PC-3 (cell line): ENCODE results near the gene IQCE. TPM values are rescaled to one million over a fixed set of nuclear protein-coding genes. Genes with fewer than 3 reads are reported as not detected.

Experiments used
- ATAC-seq: fragments of 200-7000 bp; cut with Tn5 transposase; 2 replicates; pipeline ENCODE4 v1.9.1; 2020; ENCODE audit warnings: mild to moderate bottlenecking, moderate library complexity
- BruUV-seq: library from RNA; stranded (reverse); fragments of 400-500 nt; replicated peaks from 2 replicates; lab custom pipeline; 2021; lab: Mats Ljungman, UMichigan
- CTCF ChIA-PET: fragments of 300-600 bp; sonication (Branson Sonifier 250); formaldehyde crosslinking; loops from one replicate; lab custom pipeline; 2022; ENCODE audit warnings: antibody characterized with exemption; lab: Charles Lee
- POLR2A ChIA-PET: fragments of 300-600 bp; sonication (Branson Sonifier 250); formaldehyde crosslinking; loops from one replicate; lab custom pipeline; 2022; ENCODE audit warnings: antibody characterized with exemption; ENCODE audit not compliant: unreplicated experiment; lab: Charles Lee
- DNase-seq: peaks from one replicate; pipeline ENCODE4 v3.0.0-alpha.2; 2015
- H2AFZ ChIP-seq: fragments of 300-600 bp; sonication (generic); 2 replicates; pipeline ENCODE4 v1.6.0; 2016; ENCODE audit warnings: antibody characterized with exemption, low read length
- H3F3A ChIP-seq: fragments of 300-600 bp; sonication (generic); one replicate; pipeline ENCODE4 v1.6.0; 2017; ENCODE audit warnings: antibody characterized with exemption, low read length, control low read depth, mild to moderate bottlenecking; ENCODE audit not compliant: unreplicated experiment
- H3K27ac ChIP-seq: fragments of 300-600 bp; sonication (generic); 2 replicates; pipeline ENCODE4 v1.5.1; 2016; ENCODE audit warnings: mild to moderate bottlenecking, low read length
- H3K27me3 ChIP-seq: fragments of 300-600 bp; sonication (generic); 2 replicates; pipeline ENCODE4 v1.6.1; 2016; ENCODE audit warnings: low read length, mixed read lengths
- H3K36me3 ChIP-seq: fragments of 300-600 bp; sonication (generic); 2 replicates; pipeline ENCODE4 v1.6.1; 2016; ENCODE audit warnings: low read depth, mixed run types, low read length, mixed read lengths
- H3K4me1 ChIP-seq: fragments of 300-600 bp; sonication (generic); 2 replicates; pipeline ENCODE4 v1.5.1; 2016; ENCODE audit warnings: low read length; ENCODE audit not compliant: insufficient read depth
- H3K4me2 ChIP-seq: fragments of 300-600 bp; sonication (generic); 2 replicates; pipeline ENCODE4 v1.6.0; 2016; ENCODE audit warnings: low read length
- H3K4me3 ChIP-seq: fragments of 300-600 bp; sonication (generic); 2 replicates; pipeline ENCODE4 v1.5.1; 2016; ENCODE audit warnings: mild to moderate bottlenecking, low read length, mixed read lengths
- H3K79me2 ChIP-seq: fragments of 300-600 bp; sonication (generic); 2 replicates; pipeline ENCODE4 v1.6.1; 2017; ENCODE audit warnings: low read length, mixed read lengths
- H3K9ac ChIP-seq: fragments of 300-600 bp; sonication (generic); 2 replicates; pipeline ENCODE4 v1.6.0; 2016; ENCODE audit warnings: mild to moderate bottlenecking, low read length
- H3K9me2 ChIP-seq: fragments of 300-600 bp; sonication (generic); replicated peaks from 2 replicates; pipeline ENCODE4 v1.6.1; 2016; ENCODE audit warnings: mixed run types, low read length, mixed read lengths
- H3K9me3 ChIP-seq: fragments of 300-600 bp; sonication (generic); 2 replicates; pipeline ENCODE4 v1.6.1; 2016; ENCODE audit warnings: low read length, mixed read lengths
- H4K20me1 ChIP-seq: fragments of 300-600 bp; sonication (generic); 2 replicates; pipeline ENCODE4 v1.6.1; 2016; ENCODE audit warnings: low read length, mixed read lengths
- EZH2 ChIP-seq: fragments of 300-600 bp; sonication (generic); IDR thresholded peaks from one replicate; pipeline ENCODE4 v1.6.1; 2017; ENCODE audit warnings: antibody characterized with exemption, mild to moderate bottlenecking, low read length; ENCODE audit not compliant: unreplicated experiment
- EZH2phosphoT487 ChIP-seq: fragments of 300-600 bp; sonication (generic); IDR thresholded peaks from 2 replicates; pipeline ENCODE4 v1.6.1; 2018; ENCODE audit warnings: mild to moderate bottlenecking, antibody characterized with exemption, low read length, borderline replicate concordance
- intact Hi-C: fragments of 100-400 bp; cut with micrococcal nuclease; formaldehyde crosslinking; loops from 2 replicates; pipeline ENCODE4 v1.9.0; 2023
- total RNA-seq: library from RNA; depleted of rRNA; stranded (reverse); fragments of >200 nt; gene quantifications from 2 replicates; pipeline ENCODE4 v1.2.3, GENCODE V29; 2014
- TF ChIP-seq, protein P1 (sequence below): fragments of 300-600 bp; sonication (generic); conservative IDR thresholded peaks from 2 replicates; pipeline ENCODE4 v1.5.1; 2017; ENCODE audit warnings: antibody characterized with exemption, low read depth, mild to moderate bottlenecking, low read length

The IQCE gene
- total RNA-seq, 1 experiment from 2014 or later: 9.7 TPM

DNA sequence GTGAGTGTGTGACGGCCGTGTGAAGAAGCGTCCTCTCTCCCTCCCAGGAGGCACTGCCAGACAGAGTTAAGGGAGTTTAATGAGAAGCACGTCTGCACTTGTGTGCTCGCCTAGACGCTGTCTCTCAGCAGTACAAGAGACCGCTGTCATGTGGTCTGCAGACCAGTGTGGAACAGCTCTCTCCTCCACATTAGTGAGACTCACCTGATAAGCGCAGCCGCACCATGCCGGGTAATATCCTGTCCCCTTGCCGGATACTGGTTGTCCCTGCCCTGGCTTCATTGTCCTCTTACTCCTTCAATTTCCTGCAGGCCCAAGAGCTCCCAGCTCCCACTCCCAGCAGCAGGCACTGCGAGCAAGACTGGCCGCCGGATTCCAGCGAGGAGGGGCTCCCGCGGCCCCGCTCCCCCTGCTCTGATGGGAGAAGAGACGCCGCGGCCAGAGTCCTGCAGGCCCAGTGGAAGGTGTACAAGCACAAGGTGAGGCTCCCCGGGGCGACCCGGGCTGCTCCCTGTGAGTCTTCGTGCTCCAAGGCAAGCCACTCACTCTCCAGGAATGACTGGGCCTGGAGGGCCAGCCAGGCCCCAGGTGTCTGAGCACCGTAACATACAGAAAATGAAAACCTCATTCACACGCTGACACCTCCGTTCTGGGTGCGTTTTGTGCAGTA lies 39.5 kb downstream of the IQCE start:
- ChIA-PET POLR2A (no interaction called here), CTCF (no interaction called here)
- DNase-seq (no peak), ATAC-seq (no peak)
- Histone ChIP-seq H3K9ac (no peak overlapping the region), H2AFZ (no peak overlapping the region), H3K9me2 (no peaks in the 10 kb centered on the region), H3K9me3 (no peaks in the 10 kb centered on the region), H3K4me2 (no peak overlapping the region), H3K27me3 (no peaks in the 10 kb centered on the region), H3K4me1 (peaks cover 12% of the 10 kb centered on the region), H3K4me3 (no peak overlapping the region), H3F3A (no peaks in the 10 kb centered on the region), H3K27ac (no peak overlapping the region), H3K79me2 (no peaks in the 10 kb centered on the region), H3K36me3 (0 out of 2 replicates have a peak, but pooled peaks cover 5% of the 10 kb centered on the region), H4K20me1 (no peaks in the 10 kb centered on the region)
- intact Hi-C loops: no loop called here
- BruUV-seq: no TSS peak
- TF ChIP-seq, protein P1, sequence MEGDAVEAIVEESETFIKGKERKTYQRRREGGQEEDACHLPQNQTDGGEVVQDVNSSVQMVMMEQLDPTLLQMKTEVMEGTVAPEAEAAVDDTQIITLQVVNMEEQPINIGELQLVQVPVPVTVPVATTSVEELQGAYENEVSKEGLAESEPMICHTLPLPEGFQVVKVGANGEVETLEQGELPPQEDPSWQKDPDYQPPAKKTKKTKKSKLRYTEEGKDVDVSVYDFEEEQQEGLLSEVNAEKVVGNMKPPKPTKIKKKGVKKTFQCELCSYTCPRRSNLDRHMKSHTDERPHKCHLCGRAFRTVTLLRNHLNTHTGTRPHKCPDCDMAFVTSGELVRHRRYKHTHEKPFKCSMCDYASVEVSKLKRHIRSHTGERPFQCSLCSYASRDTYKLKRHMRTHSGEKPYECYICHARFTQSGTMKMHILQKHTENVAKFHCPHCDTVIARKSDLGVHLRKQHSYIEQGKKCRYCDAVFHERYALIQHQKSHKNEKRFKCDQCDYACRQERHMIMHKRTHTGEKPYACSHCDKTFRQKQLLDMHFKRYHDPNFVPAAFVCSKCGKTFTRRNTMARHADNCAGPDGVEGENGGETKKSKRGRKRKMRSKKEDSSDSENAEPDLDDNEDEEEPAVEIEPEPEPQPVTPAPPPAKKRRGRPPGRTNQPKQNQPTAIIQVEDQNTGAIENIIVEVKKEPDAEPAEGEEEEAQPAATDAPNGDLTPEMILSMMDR: no peak
- TF ChIP-seq EZH2: no peak
- no peak for TF ChIP-seq EZH2phosphoT487

DNA sequence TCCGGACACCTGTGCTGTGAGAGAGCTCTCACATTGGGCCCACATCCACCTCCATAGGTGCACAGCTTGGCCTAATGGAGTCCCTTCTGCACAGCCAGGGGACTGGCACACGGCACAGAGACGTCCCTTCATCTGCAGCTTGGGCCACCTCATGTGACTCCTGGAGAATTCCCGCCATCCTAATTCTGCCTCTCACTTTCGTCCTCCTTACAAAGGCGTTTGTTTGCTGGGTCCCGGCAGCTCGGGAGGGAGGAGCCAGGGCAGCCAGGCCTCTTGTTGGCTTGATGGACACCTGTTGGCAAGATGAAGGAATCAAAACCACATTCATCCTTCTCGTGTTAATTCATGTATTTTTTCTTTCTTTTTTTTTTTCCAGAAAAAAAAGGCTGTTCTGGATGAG lies 42.3 kb downstream of the IQCE start:
- Histone ChIP-seq H3K9me3 (no peaks in the 10 kb centered on the region), H3K4me3 (no peak overlapping the region), H3K9ac (no peak overlapping the region), H3K36me3 (0 out of 2 replicates have a peak, but pooled peaks cover 5% of the 10 kb centered on the region), H3K4me1 (peaks cover 12% of the 10 kb centered on the region), H3K27me3 (no peaks in the 10 kb centered on the region), H3K4me2 (no peak overlapping the region), H3F3A (no peaks in the 10 kb centered on the region), H2AFZ (no peak overlapping the region), H3K79me2 (no peaks in the 10 kb centered on the region), H3K9me2 (no peaks in the 10 kb centered on the region), H4K20me1 (no peaks in the 10 kb centered on the region), H3K27ac (no peak overlapping the region)
- ChIA-PET POLR2A (no interaction called here), CTCF (no interaction called here)
- DNase-seq (no peak), ATAC-seq (no peak)
- TF ChIP-seq EZH2 (no peak), EZH2phosphoT487 (no peak)
- TF ChIP-seq, protein P1: no peak
- BruUV-seq: no TSS peak
- intact Hi-C loops: no loop called here

DNA sequence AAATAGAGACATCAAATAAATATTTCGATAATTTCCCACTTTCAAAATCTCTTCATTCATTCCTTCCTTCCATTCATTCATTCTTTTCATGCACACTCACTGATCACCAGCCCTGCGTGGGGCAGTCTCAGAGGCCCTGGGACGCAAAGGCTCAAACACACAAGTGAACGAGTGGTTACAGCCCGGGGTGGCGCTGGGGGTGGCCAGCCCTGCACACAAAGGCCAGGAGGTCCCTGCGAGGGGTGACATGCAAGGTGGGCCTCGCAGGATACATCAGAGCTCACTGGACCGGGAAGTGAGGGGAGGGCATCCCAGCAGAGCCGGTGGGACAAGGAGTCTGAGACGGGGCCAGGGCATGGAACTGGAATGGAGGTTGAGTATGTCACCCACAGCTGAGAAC lies 43.1 kb downstream of the IQCE start:
- no peaks in the 10 kb centered on the region for H3K79me2 ChIP-seq
- ATAC-seq (no peak), DNase-seq (no peak)
- no peak overlapping the region for H2AFZ ChIP-seq
- H3K4me2 ChIP-seq: no peak overlapping the region
- 0 out of 2 replicates have a peak, but pooled peaks cover 5% of the 10 kb centered on the region for H3K36me3 ChIP-seq
- H3K4me3 ChIP-seq: no peak overlapping the region
- H3K9me2 ChIP-seq: no peaks in the 10 kb centered on the region
- no peaks in the 10 kb centered on the region for H3K9me3 ChIP-seq
- H4K20me1 ChIP-seq: no peaks in the 10 kb centered on the region
- ChIA-PET POLR2A (no interaction called here), CTCF (no interaction called here)
- H3F3A ChIP-seq: no peaks in the 10 kb centered on the region
- BruUV-seq: no TSS peak
- no peak overlapping the region for H3K27ac ChIP-seq
- no peak overlapping the region for H3K9ac ChIP-seq
- peaks cover 12% of the 10 kb centered on the region for H3K4me1 ChIP-seq
- no peaks in the 10 kb centered on the region for H3K27me3 ChIP-seq
- TF ChIP-seq EZH2: no peak
- TF ChIP-seq, protein P1: no peak
- no peak for TF ChIP-seq EZH2phosphoT487
- intact Hi-C loops: no loop called here
